OCI-M2 (cell line): ENCODE measurements around the gene CASQ2.

Source experiments
- DNase-seq: peaks from one replicate; lab custom pipeline; 2025; ENCODE audit not compliant: unreplicated experiment; lab: John Stamatoyannopoulos, UW

CASQ2 gene

GRCh38 chr1:115666702-115667101 is 101.8 kb downstream of the CASQ2 start:
- DNase-seq, result no peak

- no peak for DNase-seq
These were observed 102.3 kb downstream of the CASQ2 start for GRCh38 chr1:115666206-115666605.

GRCh38 chr1:115665319-115666096 is 103.0 kb downstream of the CASQ2 start:
- no peak for DNase-seq

GRCh38 chr1:115661157-115661556 is 107.4 kb downstream of the CASQ2 start:
- no peak for DNase-seq

- DNase-seq, result no peak
These were observed 108.4 kb downstream of the CASQ2 start for GRCh38 chr1:115660151-115660550.

GRCh38 chr1:115658646-115659045 is 109.9 kb downstream of the CASQ2 start:
- no peak for DNase-seq

GRCh38 chr1:115656461-115657077 is 111.9 kb downstream of the CASQ2 start:
- DNase-seq, result no peak

- no peak for DNase-seq
These were observed 112.6 kb downstream of the CASQ2 start for GRCh38 chr1:115655916-115656315.

- no peak for DNase-seq
These were observed 113.2 kb downstream of the CASQ2 start for GRCh38 chr1:115655306-115655663.

- DNase-seq, result no peak
These were observed 113.7 kb downstream of the CASQ2 start for GRCh38 chr1:115654663-115655305.

- DNase-seq, result no peak
These were observed 114.4 kb downstream of the CASQ2 start for GRCh38 chr1:115654125-115654524.

- no peak for DNase-seq
These were observed 116.2 kb downstream of the CASQ2 start for GRCh38 chr1:115652236-115652788.

GRCh38 chr1:115651391-115651790 is 117.1 kb downstream of the CASQ2 start:
- no peak for DNase-seq

GRCh38 chr1:115650961-115651360 is 117.6 kb downstream of the CASQ2 start:
- DNase-seq, result no peak
